ENCODE results near the gene HDAC9.

HDAC9 gene

GRCh38 chr7:18844735-18845134 is 349.2 kb downstream of the HDAC9 start:
- Histone ChIP-seq H3K4me3 (ENCODE audit: low read depth, low read length) (no peak overlapping the region), H3K9ac (ENCODE audit: low read depth, low read length) (no peak overlapping the region), H3K9me3 (ENCODE audit: control insufficient read depth, insufficient read depth, low read length) (no peaks in the 10 kb centered on the region), H3K27me3 (ENCODE audit: control insufficient read depth, insufficient read depth, low read length) (no peaks in the 10 kb centered on the region), H3K36me3 (ENCODE audit: control insufficient read depth, insufficient read depth, low read length) (no peaks in the 10 kb centered on the region), H3K4me1 (ENCODE audit: control insufficient read depth, insufficient read depth, low read length) (no peaks in the 10 kb centered on the region)

GRCh38 chr7:18845700-18846099 is 350.2 kb downstream of the HDAC9 start:
- Histone ChIP-seq H3K27me3 (ENCODE audit: control insufficient read depth, insufficient read depth, low read length) (no peaks in the 10 kb centered on the region), H3K4me3 (ENCODE audit: low read depth, low read length) (no peak overlapping the region), H3K9ac (ENCODE audit: low read depth, low read length) (no peak overlapping the region), H3K4me1 (ENCODE audit: control insufficient read depth, insufficient read depth, low read length) (no peaks in the 10 kb centered on the region), H3K36me3 (ENCODE audit: control insufficient read depth, insufficient read depth, low read length) (no peaks in the 10 kb centered on the region), H3K9me3 (ENCODE audit: control insufficient read depth, insufficient read depth, low read length) (no peaks in the 10 kb centered on the region)

- Histone ChIP-seq H3K9me3 (ENCODE audit: control insufficient read depth, insufficient read depth, low read length) (no peaks in the 10 kb centered on the region), H3K36me3 (ENCODE audit: control insufficient read depth, insufficient read depth, low read length) (no peaks in the 10 kb centered on the region), H3K9ac (ENCODE audit: low read depth, low read length) (no peak overlapping the region)
Measured at GRCh38 chr7:18846765-18847215, 351.2 kb downstream of the HDAC9 start.

GRCh38 chr7:18849130-18849529 is 353.6 kb downstream of the HDAC9 start:
- Histone ChIP-seq H3K4me1 (ENCODE audit: control insufficient read depth, insufficient read depth, low read length) (peaks cover 3% of the 10 kb centered on the region), H3K9ac (ENCODE audit: low read depth, low read length) (no peak overlapping the region), H3K4me3 (ENCODE audit: low read depth, low read length) (no peak overlapping the region), H3K27me3 (ENCODE audit: control insufficient read depth, insufficient read depth, low read length) (no peaks in the 10 kb centered on the region), H3K9me3 (ENCODE audit: control insufficient read depth, insufficient read depth, low read length) (no peaks in the 10 kb centered on the region), H3K36me3 (ENCODE audit: control insufficient read depth, insufficient read depth, low read length) (no peaks in the 10 kb centered on the region)

More at GRCh38 chr7:18846765-18847215, 351.2 kb downstream of the HDAC9 start:
- Histone ChIP-seq H3K4me1 (ENCODE audit: control insufficient read depth, insufficient read depth, low read length) (peaks cover 1% of the 10 kb centered on the region), H3K4me3 (ENCODE audit: low read depth, low read length) (no peak overlapping the region), H3K27me3 (ENCODE audit: control insufficient read depth, insufficient read depth, low read length) (no peaks in the 10 kb centered on the region)

GRCh38 chr7:18855796-18856195 is 360.2 kb downstream of the HDAC9 start:
- Histone ChIP-seq H3K36me3 (ENCODE audit: control insufficient read depth, insufficient read depth, low read length) (no peaks in the 10 kb centered on the region), H3K4me3 (ENCODE audit: low read depth, low read length) (no peak overlapping the region), H3K9ac (ENCODE audit: low read depth, low read length) (no peak overlapping the region), H3K27me3 (ENCODE audit: control insufficient read depth, insufficient read depth, low read length) (no peaks in the 10 kb centered on the region), H3K4me1 (ENCODE audit: control insufficient read depth, insufficient read depth, low read length) (peaks cover 3% of the 10 kb centered on the region), H3K9me3 (ENCODE audit: control insufficient read depth, insufficient read depth, low read length) (no peaks in the 10 kb centered on the region)

- H3K4me3 ChIP-seq (ENCODE audit: low read depth, low read length): no peak overlapping the region
Measured at GRCh38 chr7:18858232-18858631, 362.7 kb downstream of the HDAC9 start.

GRCh38 chr7:18859318-18859717 is 363.8 kb downstream of the HDAC9 start:
- no peak overlapping the region for H3K9ac ChIP-seq (ENCODE audit: low read depth, low read length)
- no peaks in the 10 kb centered on the region for H3K27me3 ChIP-seq (ENCODE audit: control insufficient read depth, insufficient read depth, low read length)
- H3K4me3 ChIP-seq (ENCODE audit: low read depth, low read length): no peak overlapping the region
- H3K9me3 ChIP-seq (ENCODE audit: control insufficient read depth, insufficient read depth, low read length): no peaks in the 10 kb centered on the region
- no peaks in the 10 kb centered on the region for H3K4me1 ChIP-seq (ENCODE audit: control insufficient read depth, insufficient read depth, low read length)
- H3K36me3 ChIP-seq (ENCODE audit: control insufficient read depth, insufficient read depth, low read length): no peaks in the 10 kb centered on the region

More at GRCh38 chr7:18858232-18858631, 362.7 kb downstream of the HDAC9 start:
- no peaks in the 10 kb centered on the region for H3K4me1 ChIP-seq (ENCODE audit: control insufficient read depth, insufficient read depth, low read length)
- H3K36me3 ChIP-seq (ENCODE audit: control insufficient read depth, insufficient read depth, low read length): no peaks in the 10 kb centered on the region
- H3K9ac ChIP-seq (ENCODE audit: low read depth, low read length): no peak overlapping the region
- no peaks in the 10 kb centered on the region for H3K9me3 ChIP-seq (ENCODE audit: control insufficient read depth, insufficient read depth, low read length)
- H3K27me3 ChIP-seq (ENCODE audit: control insufficient read depth, insufficient read depth, low read length): no peaks in the 10 kb centered on the region

- no peaks in the 10 kb centered on the region for H3K9me3 ChIP-seq (ENCODE audit: control insufficient read depth, insufficient read depth, low read length)
- no peaks in the 10 kb centered on the region for H3K4me1 ChIP-seq (ENCODE audit: control insufficient read depth, insufficient read depth, low read length)
- H3K36me3 ChIP-seq (ENCODE audit: control insufficient read depth, insufficient read depth, low read length): no peaks in the 10 kb centered on the region
- no peaks in the 10 kb centered on the region for H3K27me3 ChIP-seq (ENCODE audit: control insufficient read depth, insufficient read depth, low read length)
- no peak overlapping the region for H3K9ac ChIP-seq (ENCODE audit: low read depth, low read length)
- no peak overlapping the region for H3K4me3 ChIP-seq (ENCODE audit: low read depth, low read length)
Measured at GRCh38 chr7:18860221-18860620, 364.7 kb downstream of the HDAC9 start.

- H3K9me3 ChIP-seq (ENCODE audit: control insufficient read depth, insufficient read depth, low read length): no peaks in the 10 kb centered on the region
- H3K4me1 ChIP-seq (ENCODE audit: control insufficient read depth, insufficient read depth, low read length): no peaks in the 10 kb centered on the region
- no peaks in the 10 kb centered on the region for H3K27me3 ChIP-seq (ENCODE audit: control insufficient read depth, insufficient read depth, low read length)
- H3K9ac ChIP-seq (ENCODE audit: low read depth, low read length): no peak overlapping the region
- no peak overlapping the region for H3K4me3 ChIP-seq (ENCODE audit: low read depth, low read length)
- no peaks in the 10 kb centered on the region for H3K36me3 ChIP-seq (ENCODE audit: control insufficient read depth, insufficient read depth, low read length)
Measured at GRCh38 chr7:18861514-18862118, 366.1 kb downstream of the HDAC9 start.

GRCh38 chr7:18864967-18865366 is 369.4 kb downstream of the HDAC9 start:
- H3K36me3 ChIP-seq (ENCODE audit: control insufficient read depth, insufficient read depth, low read length): no peaks in the 10 kb centered on the region
- no peaks in the 10 kb centered on the region for H3K9me3 ChIP-seq (ENCODE audit: control insufficient read depth, insufficient read depth, low read length)
- H3K4me3 ChIP-seq (ENCODE audit: low read depth, low read length): no peak overlapping the region
- no peaks in the 10 kb centered on the region for H3K4me1 ChIP-seq (ENCODE audit: control insufficient read depth, insufficient read depth, low read length)
- no peak overlapping the region for H3K9ac ChIP-seq (ENCODE audit: low read depth, low read length)
- H3K27me3 ChIP-seq (ENCODE audit: control insufficient read depth, insufficient read depth, low read length): no peaks in the 10 kb centered on the region

- H3K36me3 ChIP-seq (ENCODE audit: control insufficient read depth, insufficient read depth, low read length): no peaks in the 10 kb centered on the region
- no peak overlapping the region for H3K9ac ChIP-seq (ENCODE audit: low read depth, low read length)
- H3K9me3 ChIP-seq (ENCODE audit: control insufficient read depth, insufficient read depth, low read length): no peaks in the 10 kb centered on the region
- no peaks in the 10 kb centered on the region for H3K4me1 ChIP-seq (ENCODE audit: control insufficient read depth, insufficient read depth, low read length)
- no peaks in the 10 kb centered on the region for H3K27me3 ChIP-seq (ENCODE audit: control insufficient read depth, insufficient read depth, low read length)
- H3K4me3 ChIP-seq (ENCODE audit: low read depth, low read length): no peak overlapping the region
Measured at GRCh38 chr7:18866359-18867036, 370.9 kb downstream of the HDAC9 start.

GRCh38 chr7:18872344-18872743 is 376.8 kb downstream of the HDAC9 start:
- H3K4me3 ChIP-seq (ENCODE audit: low read depth, low read length): no peak overlapping the region
- H3K9ac ChIP-seq (ENCODE audit: low read depth, low read length): no peak overlapping the region
- no peaks in the 10 kb centered on the region for H3K9me3 ChIP-seq (ENCODE audit: control insufficient read depth, insufficient read depth, low read length)
- no peaks in the 10 kb centered on the region for H3K27me3 ChIP-seq (ENCODE audit: control insufficient read depth, insufficient read depth, low read length)
- H3K36me3 ChIP-seq (ENCODE audit: control insufficient read depth, insufficient read depth, low read length): no peaks in the 10 kb centered on the region
- no peaks in the 10 kb centered on the region for H3K4me1 ChIP-seq (ENCODE audit: control insufficient read depth, insufficient read depth, low read length)
